HUDEP-2 (cell line): Measurements from ENCODE around the gene ADGRG4.
"Not testable (repeated sequence)": the region's sequence is repeated elsewhere in the genome, so short reads cannot be mapped to it uniquely, and the experiment has no call there.

Experiments
- DNase-seq, 76 experiments: peaks; one replicate each; lab custom pipeline; 2025; ENCODE audit not compliant: unreplicated experiment in 76 of 76; lab: John Stamatoyannopoulos, UW

ADGRG4 gene, protein sequence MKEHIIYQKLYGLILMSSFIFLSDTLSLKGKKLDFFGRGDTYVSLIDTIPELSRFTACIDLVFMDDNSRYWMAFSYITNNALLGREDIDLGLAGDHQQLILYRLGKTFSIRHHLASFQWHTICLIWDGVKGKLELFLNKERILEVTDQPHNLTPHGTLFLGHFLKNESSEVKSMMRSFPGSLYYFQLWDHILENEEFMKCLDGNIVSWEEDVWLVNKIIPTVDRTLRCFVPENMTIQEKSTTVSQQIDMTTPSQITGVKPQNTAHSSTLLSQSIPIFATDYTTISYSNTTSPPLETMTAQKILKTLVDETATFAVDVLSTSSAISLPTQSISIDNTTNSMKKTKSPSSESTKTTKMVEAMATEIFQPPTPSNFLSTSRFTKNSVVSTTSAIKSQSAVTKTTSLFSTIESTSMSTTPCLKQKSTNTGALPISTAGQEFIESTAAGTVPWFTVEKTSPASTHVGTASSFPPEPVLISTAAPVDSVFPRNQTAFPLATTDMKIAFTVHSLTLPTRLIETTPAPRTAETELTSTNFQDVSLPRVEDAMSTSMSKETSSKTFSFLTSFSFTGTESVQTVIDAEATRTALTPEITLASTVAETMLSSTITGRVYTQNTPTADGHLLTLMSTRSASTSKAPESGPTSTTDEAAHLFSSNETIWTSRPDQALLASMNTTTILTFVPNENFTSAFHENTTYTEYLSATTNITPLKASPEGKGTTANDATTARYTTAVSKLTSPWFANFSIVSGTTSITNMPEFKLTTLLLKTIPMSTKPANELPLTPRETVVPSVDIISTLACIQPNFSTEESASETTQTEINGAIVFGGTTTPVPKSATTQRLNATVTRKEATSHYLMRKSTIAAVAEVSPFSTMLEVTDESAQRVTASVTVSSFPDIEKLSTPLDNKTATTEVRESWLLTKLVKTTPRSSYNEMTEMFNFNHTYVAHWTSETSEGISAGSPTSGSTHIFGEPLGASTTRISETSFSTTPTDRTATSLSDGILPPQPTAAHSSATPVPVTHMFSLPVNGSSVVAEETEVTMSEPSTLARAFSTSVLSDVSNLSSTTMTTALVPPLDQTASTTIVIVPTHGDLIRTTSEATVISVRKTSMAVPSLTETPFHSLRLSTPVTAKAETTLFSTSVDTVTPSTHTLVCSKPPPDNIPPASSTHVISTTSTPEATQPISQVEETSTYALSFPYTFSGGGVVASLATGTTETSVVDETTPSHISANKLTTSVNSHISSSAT (N-terminal part only)

DNA sequence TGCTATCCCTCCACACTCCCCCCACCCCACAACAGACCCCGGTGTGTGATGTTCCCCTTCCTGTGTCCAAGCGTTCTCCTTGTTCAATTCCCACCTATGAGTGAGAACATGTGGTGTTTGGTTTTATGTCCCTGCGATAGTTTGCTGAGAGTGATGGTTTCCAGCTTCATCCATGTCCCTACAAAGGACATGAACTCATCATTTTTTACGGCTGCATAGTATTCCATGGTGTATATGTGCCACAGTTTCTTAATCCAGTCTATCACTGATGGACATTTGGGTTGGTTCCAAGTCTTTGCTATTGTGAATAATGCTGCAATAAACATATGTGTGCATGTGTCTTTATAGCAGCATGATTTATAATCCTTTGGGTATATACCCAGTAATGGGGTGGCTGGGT, at the start of gene ADGRG4:
ADGRG4 (plus strand) TSS at position 243 of the 400 bp plus-strand sequence. CDS start 7,815 bp downstream, outside the sequence.
- DNase-seq, result not testable (repeated sequence)

DNA sequence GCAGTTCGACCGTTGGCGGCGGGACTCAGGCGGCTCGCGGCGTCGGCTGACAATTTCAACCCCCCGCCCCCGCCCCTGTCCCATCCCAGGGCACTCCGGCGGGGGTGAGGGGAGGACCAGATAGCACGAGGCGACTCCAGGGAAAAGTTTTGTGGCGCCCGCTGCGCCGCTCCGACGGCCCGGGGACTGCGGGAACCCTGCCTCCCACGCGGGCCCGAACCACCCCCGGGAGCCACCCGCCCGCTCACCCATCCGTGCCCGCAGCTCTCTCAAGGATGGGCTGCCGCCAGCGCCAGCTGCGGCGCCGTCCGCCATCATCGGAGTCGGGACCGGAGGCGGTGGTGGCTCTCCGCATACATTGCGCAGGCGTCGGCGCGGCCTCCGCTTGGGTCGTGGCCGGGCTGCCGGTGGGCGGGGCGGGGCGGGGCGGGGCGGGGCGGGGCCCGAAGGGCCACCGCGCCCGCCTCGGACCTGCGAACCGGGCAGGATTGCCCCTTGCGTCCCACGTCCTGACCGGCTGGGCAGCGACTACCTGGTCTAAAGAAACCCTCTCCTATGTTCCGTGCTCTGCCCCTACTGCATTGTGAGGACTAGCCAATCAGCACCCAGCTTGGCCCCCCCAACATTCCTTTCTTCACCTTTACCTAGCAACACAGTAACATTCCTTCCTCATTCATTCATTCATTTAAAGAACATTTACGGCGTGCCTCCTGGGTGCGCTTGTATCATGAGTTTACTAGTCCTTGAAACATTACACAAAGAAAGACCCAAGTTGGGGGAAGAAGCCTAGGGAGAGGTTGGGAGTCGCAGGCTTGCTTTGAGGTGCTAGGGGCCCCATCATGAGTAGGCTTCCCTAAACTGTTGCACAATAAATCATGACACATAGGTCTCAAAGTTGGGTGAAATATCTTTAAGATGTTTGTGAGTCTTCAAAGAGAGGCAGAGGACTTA, 49.4 kb upstream of the ADGRG4 start, which contains the start of gene MAP7D3:
MAP7D3 (minus strand) TSS at position 360 of the 951 bp plus-strand sequence; CDS start at position 318, 42 bp downstream.
- DNase-seq, result peak in 47 of 76 experiments; percentile 0 to 48 (median 12)

DNA sequence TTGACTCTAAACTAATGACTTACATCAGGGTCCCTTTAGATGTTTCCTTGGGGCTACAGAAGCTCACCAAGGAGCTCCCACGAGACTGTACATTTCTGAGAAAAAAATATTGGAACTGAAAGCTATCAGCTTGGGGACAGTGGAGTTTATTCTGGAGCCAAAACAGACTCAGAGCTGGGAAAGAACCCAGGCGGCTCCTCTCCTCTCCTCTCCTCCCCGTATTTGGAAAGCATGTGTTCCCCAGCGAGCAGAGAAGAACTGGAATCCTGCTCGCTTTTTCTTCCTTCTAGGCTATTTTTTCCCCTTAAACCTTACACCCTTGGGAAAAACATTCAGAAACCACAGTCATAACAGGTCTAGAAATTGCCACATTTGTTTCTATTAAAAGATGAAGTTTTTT, 45.2 kb upstream of the ADGRG4 start:
- no peak for DNase-seq

DNA sequence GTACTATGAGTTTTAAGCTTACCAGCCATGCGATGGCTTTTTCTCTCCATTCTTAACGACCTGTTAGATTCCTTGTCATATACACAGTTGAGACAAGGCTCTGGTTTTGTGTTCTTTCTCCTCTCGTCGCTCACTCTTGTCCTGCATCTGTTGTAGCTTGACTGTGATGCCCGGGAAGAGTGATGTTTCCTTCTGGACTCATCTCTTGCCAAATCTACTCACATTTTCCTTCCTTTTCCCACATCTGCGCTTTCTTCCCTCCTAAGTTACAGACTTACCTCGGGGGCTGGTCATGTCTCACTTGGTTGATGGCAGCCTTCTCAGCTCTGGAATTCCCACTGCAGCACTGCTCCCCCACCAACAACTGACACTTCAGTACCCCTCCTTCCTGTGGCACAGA, 44.7 kb upstream of the ADGRG4 start:
- DNase-seq, result no peak

DNA sequence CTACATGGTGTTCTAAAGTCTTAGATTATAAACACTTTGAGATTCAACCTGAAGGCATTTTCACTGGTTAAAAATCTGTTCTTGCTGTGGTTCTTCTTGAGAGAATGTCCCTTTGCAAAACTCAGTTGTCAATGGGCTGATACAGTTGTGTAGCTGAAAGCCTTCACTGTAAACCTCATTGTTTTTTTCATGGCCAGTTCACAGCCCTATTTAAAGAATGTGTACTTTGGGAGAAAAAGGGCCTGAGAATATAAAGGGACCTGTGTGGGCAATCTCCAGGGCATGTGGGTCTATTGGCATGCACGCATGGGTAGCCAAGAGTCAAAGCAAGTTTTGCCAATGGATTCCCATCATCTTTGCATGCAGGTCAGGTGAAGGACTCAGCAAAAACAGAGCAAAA, 41.8 kb upstream of the ADGRG4 start:
- no peak for DNase-seq

DNA sequence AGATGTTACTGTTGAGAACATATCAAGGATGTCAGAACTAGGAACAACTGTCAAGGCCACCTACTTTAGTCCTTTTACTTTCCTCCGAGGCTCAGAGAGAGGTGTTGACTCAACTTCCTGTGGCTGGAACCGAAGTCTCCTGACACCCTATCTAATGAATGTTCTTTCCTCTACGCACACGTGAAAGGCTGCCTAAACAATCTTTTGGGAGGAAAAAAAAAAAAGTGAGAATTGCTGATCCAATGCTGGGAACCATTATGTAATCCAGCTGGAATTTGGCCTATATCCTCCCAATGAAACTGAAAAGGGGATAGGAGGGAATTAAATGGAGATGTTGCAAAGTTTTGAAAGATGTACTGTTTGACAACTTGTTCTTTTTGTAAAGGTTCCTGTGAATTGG, 41.2 kb upstream of the ADGRG4 start:
- no peak for DNase-seq

DNA sequence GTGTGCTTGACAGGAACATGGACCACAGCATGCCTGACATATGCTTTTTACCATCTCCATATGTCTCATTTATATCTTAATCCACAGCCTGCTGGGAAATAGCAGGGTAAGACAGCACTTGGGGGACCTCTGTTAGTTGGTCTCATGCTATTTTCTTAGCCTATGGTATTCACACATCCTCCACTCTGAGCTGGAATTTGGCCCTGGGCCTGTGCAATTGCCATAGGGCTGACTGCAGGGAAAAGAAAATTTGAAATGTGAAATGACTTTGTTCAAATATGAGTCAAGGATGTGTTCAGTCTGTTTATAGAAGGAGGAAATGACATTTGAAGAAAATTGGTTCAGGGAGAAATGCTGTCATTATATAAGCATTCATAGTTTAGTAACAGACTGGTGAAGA, 40.0 kb upstream of the ADGRG4 start:
- DNase-seq, result no peak

DNA sequence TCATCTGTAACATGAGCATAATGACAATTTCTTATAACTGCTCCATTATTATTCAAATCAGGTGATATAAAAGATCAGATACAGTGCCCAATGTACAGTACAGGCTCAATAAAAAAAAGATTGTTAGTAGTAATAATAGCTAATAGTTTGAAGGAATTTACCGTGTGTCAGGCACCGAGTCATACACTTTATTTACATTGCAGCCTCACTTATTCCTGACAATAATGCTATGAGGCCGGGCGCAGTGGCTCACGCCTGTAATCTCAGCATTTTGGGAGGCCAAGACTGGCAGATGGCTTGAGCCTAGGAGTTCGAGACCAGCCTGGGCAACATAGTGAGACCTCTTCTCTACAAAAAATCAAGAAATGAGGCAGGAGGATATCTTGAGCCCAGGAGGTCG, 39.4 kb upstream of the ADGRG4 start:
- DNase-seq, result no peak

DNA sequence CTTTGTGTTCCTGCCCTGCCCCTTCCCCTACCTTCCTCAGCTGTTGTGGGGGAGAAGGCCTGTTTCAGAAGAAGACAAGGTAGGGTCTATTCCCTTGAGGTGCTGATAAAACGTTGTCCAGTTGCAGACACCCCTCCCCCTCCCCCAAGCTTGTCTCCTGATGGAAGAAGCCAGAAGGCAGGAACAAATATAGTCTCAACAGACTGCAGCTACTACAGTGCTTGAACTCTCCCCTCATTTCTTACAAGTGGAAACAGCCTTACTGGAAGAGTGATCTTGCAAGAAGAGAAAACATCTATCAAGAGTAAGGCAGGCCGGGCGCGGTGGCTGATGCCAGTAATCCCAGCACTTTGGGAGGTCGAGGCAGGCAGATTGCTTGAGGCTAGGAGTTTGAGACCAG, 38.5 kb upstream of the ADGRG4 start:
- no peak for DNase-seq

DNA sequence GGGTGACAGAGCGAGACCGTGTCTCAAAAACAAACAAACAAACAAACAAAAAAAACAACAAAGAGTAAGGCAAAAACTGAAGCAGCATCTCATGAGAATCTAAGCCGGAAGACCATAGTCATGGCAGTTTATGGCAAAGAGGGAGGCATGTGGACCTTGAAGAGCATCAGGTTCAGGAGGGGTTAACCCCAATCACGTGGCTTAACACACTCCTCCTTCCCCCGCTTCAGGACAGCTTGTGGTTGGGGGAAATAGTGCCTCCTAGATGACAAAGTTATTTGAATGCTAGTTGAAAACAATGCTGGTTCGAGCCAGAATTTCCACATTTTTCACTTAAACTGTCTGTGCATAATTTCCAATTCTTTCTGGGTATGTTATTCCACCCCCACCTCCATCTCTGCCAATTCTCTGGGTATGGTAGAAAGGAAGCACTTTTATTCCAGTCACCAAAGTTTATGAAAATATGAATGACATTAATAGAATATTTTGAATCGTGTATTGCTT, 37.9 kb upstream of the ADGRG4 start:
- no peak for DNase-seq

DNA sequence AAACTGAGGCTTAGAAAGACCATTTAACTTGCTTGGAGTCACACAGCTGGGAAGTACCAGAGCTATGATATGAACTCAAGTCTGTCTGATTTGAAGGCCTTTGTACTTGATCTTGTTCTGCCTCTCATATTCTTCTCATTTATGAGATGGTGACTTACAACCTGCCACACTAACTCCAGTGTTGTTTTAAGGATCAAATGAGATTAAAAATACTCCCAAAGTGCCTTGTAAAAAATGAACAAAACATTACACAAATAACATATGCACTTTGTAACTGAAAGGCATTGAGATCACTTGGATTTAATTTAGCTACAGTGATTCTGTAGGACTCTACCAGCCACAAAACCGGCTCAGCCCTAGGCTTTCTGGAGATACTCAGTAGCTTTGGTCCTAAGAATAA, 33.9 kb upstream of the ADGRG4 start:
- DNase-seq, result no peak

DNA sequence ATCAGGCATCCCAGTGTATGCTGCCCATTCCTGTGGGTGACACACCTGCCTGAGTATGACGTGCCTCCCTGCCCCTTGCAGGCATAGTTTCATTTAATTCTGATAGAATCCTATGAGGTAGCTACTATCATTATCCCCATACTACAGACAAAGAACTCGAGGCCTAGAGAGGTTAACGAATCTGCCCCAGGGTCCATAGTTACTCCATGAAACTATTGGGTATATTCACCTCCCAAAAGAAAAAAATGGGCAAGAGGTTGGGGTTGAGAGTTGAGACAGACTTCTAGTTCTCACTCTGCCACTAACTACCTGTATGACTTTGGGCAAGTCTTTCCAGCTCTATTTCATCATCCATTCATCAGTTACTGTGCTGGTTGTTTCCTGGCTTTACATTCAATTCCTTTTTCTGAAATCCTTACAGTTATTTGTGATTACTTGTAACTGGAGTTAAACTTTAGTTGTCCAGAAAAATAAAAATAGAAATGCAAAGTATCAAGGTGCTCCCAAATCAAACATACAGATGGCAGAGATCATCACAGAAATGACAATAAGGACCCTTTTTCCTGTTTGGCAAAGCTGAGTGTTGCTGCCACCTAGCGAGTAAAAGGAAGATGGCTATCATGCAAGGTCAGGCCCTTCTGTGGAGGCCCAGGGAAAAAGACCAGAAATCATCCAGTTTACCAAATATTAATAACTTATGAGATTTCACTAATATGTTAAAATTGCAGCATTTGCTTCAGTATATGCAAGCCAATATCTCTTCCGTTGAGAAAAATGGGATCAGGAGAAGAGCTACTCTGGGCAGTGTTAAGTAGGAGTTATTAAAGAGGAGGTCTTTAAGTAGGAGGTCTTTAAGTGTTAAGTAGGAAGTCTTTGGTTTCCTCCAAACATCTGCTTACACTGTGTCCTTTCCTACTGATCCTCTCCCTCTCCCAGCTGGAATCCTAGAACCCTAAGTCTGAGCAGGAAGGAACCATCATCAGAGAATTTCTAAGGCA, 32.4 kb upstream of the ADGRG4 start:
- peak in 15 of 76 experiments; percentile 0 to 24 (median 6) for DNase-seq

DNA sequence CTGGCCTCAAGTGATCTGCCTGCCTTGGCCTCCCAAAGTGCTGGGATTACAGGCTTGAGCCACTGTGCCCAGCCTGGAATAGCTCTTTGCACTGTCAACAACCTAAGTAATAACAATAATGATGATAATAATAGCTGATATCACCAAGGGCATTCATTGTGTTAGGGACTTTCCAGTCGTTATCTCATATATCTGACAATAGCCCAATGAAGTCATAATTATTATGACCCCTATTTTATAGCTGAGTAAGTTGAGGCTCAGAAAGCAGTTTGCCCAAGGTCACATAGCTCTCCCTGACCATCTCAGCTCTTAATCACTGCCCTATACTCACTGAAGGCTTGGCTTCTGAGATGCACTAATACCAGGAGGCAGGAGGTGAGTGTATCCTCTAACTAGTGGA, 30.8 kb upstream of the ADGRG4 start:
- no peak for DNase-seq

DNA sequence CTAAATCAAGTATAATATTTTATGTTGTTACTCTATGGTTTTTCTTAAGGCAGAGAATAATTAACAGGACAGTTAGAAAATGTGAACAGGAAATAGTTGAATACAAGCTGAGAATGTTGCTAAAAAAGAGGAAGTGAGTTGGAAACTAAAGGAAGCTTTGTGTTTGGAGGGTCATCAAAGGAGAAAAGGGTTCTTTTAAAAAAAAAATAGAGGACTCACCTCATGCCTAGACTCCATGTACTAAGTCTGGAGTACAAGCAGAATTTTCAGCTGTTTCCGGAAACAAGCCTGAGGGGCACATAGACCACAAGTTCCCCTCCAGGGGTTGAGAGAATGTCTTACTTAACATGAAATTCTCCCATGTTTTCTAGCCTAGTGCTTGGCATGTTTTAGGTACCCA, 29.5 kb upstream of the ADGRG4 start:
- DNase-seq, result no peak

DNA sequence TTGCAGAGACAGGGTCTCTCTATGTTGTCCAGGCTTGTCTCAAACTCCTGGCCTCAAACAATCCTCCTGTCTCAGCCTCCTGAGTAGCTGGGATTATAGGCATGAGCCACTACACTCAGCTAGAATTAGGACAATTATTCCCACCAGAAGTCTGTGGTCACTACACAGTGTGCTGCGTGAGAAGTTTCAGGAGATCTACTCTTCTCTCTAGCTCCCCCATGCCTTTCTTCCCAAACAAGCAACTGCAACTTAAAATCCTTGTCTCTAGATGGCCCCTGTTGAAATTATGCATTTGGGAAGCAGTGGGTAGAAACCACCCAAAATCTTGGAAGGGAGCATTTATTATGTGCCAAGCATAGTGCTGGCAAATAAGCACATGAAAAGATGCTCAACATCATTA, 28.4 kb upstream of the ADGRG4 start:
- DNase-seq, result no peak

DNA sequence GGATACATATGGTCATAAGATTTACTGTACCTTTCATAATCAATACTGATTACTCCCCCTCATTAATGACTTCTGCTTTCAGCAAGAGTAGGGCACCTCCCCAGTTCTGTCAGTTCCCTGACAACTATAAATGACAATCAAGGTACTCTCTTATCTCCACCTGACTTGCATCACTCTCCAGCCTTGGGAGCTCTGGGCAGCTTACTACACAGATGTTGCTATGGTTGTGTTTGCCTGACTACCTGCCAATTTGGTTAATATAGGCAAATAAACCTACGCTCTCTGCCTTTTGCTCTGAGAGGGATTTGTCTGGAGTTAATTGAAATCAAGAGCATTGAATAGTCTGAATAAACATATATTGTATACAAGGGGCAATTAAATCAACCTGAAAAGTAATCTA, 26.8 kb upstream of the ADGRG4 start:
- no peak for DNase-seq

DNA sequence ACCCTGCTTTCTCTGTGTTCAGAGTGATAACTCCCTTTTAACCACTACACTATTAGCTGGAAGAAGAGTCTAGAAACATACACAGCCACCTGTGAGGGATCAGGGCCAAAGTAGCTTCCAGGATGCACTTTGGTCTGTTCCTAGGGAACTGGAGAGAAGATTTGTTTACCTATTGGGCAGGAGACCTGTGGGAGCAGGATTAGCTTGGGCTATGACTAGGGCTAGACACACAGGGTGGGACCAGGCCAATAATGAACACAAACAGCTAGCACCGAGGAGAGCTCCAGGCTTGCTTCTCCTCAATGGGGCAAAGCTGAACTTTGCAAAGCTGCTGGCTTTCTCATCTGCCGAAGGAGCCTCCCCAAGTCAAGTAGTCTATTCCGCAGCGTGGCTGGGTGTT, 25.2 kb upstream of the ADGRG4 start:
- no peak for DNase-seq

DNA sequence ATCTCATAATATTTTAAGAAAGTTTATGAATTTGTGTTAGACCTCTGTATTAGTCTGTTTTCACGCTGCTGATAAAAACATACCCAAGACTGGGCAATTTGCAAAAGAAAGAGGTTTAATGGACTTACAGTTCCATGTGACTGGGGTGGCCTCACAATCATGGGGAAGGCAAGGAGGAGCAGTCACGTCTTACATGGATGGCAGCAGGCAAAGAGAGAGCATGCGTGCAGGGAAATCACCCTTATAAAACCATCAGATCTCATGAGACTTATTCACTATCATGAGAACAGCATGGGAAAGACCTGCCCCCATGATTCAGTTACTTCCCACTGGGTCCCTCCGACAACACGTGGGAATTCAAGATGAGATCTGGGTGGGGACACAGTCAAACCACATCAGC, 14.4 kb upstream of the ADGRG4 start:
- DNase-seq, result not testable (repeated sequence)
